ENCODE results near the gene CSNK2A1. TPM values are rescaled to one million over a fixed set of nuclear protein-coding genes. Genes with fewer than 3 reads are reported as not detected.

The CSNK2A1 gene
- total and polyA plus RNA-seq, 2 donors (not counting 3 experiments of a cell fraction or from before 2014, with no cell fraction given), result 68.4 to 142 TPM

DNA sequence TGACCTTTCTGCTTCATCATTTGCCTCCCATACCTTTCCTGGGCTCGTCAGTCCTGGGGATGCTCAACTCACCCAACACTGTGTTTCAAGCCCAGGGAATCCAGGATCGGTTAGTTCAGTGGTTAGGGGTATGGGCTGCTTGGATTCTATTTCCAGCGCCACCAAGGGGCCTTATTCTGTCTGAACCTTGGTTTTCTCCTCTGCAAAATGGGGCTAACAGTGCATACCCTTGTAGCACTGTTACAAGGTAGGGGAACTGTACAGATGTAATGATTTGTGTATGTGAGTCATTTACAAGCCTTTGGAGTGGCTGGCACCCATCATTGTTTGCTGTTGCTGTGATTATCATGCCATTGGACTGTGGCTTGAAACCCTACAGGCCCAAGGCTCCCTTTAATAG lies 14.5 kb upstream of the CSNK2A1 start:
- Histone ChIP-seq H3K9ac (replicated peaks; ENCODE audit: extremely low read depth, insufficient read depth, low read length) (no peak overlapping the region), H3K9me1 (replicated peaks; ENCODE audit: control insufficient read depth, extremely low read depth, insufficient read depth, low read length) (no peaks in the 10 kb centered on the region), H3K4me2 (ENCODE audit: insufficient read depth, low read length) (no peak overlapping the region), H2AFZ (ENCODE audit: low read depth, low read length) (no peak overlapping the region), H3K27ac (ENCODE audit: insufficient read depth, low read depth, low read length) (no peak overlapping the region), H3K79me2 (ENCODE audit: control insufficient read depth, insufficient read depth, low read length) (no peaks in the 10 kb centered on the region), H4K20me1 (replicated peaks; ENCODE audit: control insufficient read depth, extremely low read depth, insufficient read depth, low read length) (no peaks in the 10 kb centered on the region), H3K36me3 (ENCODE audit: control insufficient read depth in 2 of 2, extremely low read depth in 1 of 2, insufficient read depth in 2 of 2, low read length in 2 of 2) (no peaks in the 10 kb centered on the region), H3K27me3 (ENCODE audit: control insufficient read depth in 2 of 2, insufficient read depth in 2 of 2, low read length in 2 of 2) (peaks cover 16 to 23% of the 10 kb centered on the region in 2 experiments), H3K9me3 (replicated peaks; ENCODE audit: control insufficient read depth, insufficient read depth, low read length) (no peaks in the 10 kb centered on the region), H3K4me3 (replicated peaks in 1 of 3; ENCODE audit: insufficient read depth in 1 of 3, low read depth in 1 of 3, low read length in 3 of 3) (no peak overlapping the region), H3K4me1 (ENCODE audit: control insufficient read depth, extremely low read depth, insufficient read depth, low read length) (no peaks in the 10 kb centered on the region)
- no TSS peak for BruUV-seq (replicated peaks)
- dilution Hi-C loops (cut with MboI; ENCODE audit: extremely low pct_ligation_motif_present, low sequenced_read_pairs), result no loop called here
- FAIRE-seq, result no peak
- ChIA-PET POLR2A (no interaction called here), CTCF (no interaction called here)
- DNase-seq (ENCODE audit: low read depth, low spot score), result no peak
- TF ChIP-seq POLR2A (IDR thresholded peaks at IDR 0.05; ENCODE audit: low read depth, low read length), result no peak
- TF ChIP-seq JUN (IDR thresholded peaks at IDR 0.05; ENCODE audit: borderline replicate concordance, insufficient read depth, insufficient read length, low read depth), result no peak
- TF ChIP-seq POLR2AphosphoS5 (IDR thresholded peaks at IDR 0.05; ENCODE audit: insufficient read depth, low read depth, low read length), result no peak
- no peak for TF ChIP-seq MYC (IDR thresholded peaks at IDR 0.05; ENCODE audit: low read depth, low read length)
- no peak for TF ChIP-seq GATA2 (IDR thresholded peaks at IDR 0.05; ENCODE audit: insufficient read depth, insufficient read length, low read depth, low read length)
- TF ChIP-seq CTCF (IDR thresholded peaks at IDR 0.05; ENCODE audit: extremely low read depth in 1 of 2, insufficient read depth in 1 of 2, low read depth in 1 of 2, low read length in 2 of 2), result no peak
- intact Hi-C loops (cut with micrococcal nuclease), result no loop called here

- POLR2A ChIA-PET, result no interaction called here
- Histone ChIP-seq H3K27me3 (ENCODE audit: control insufficient read depth in 2 of 2, insufficient read depth in 2 of 2, low read length in 2 of 2) (peaks cover 20 to 26% of the 10 kb centered on the region in 2 experiments), H2AFZ (ENCODE audit: low read depth, low read length) (no peak overlapping the region), H3K9ac (replicated peaks; ENCODE audit: extremely low read depth, insufficient read depth, low read length) (no peak overlapping the region), H3K36me3 (ENCODE audit: control insufficient read depth in 2 of 2, extremely low read depth in 1 of 2, insufficient read depth in 2 of 2, low read length in 2 of 2) (no peaks in the 10 kb centered on the region), H3K9me1 (replicated peaks; ENCODE audit: control insufficient read depth, extremely low read depth, insufficient read depth, low read length) (no peaks in the 10 kb centered on the region), H3K4me2 (ENCODE audit: insufficient read depth, low read length) (no peak overlapping the region), H3K4me1 (ENCODE audit: control insufficient read depth, extremely low read depth, insufficient read depth, low read length) (no peaks in the 10 kb centered on the region), H3K79me2 (ENCODE audit: control insufficient read depth, insufficient read depth, low read length) (no peaks in the 10 kb centered on the region), H4K20me1 (replicated peaks; ENCODE audit: control insufficient read depth, extremely low read depth, insufficient read depth, low read length) (no peaks in the 10 kb centered on the region), H3K27ac (ENCODE audit: insufficient read depth, low read depth, low read length) (no peak overlapping the region), H3K4me3 (replicated peaks in 1 of 3; ENCODE audit: insufficient read depth in 1 of 3, low read depth in 1 of 3, low read length in 3 of 3) (no peak overlapping the region), H3K9me3 (replicated peaks; ENCODE audit: control insufficient read depth, insufficient read depth, low read length) (no peaks in the 10 kb centered on the region)
- no peak for DNase-seq (ENCODE audit: low read depth, low spot score)
- dilution Hi-C loops (cut with MboI; ENCODE audit: extremely low pct_ligation_motif_present, low sequenced_read_pairs) (no loop called here), intact Hi-C loops (cut with micrococcal nuclease) (no loop called here)
- no peak for TF ChIP-seq CTCF (IDR thresholded peaks at IDR 0.05; ENCODE audit: extremely low read depth in 1 of 2, insufficient read depth in 1 of 2, low read depth in 1 of 2, low read length in 2 of 2)
- no peak for TF ChIP-seq EZH2 (IDR thresholded peaks at IDR 0.05; ENCODE audit: borderline replicate concordance, low read depth, low read length, severe bottlenecking)
- TF ChIP-seq POLR2A (IDR thresholded peaks at IDR 0.05; ENCODE audit: low read depth, low read length), result no peak
- no peak for TF ChIP-seq FOS (IDR thresholded peaks at IDR 0.05; ENCODE audit: borderline replicate concordance, insufficient read depth, low read length)
- TF ChIP-seq, protein P1, sequence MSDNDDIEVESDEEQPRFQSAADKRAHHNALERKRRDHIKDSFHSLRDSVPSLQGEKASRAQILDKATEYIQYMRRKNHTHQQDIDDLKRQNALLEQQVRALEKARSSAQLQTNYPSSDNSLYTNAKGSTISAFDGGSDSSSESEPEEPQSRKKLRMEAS (IDR thresholded peaks at IDR 0.05; ENCODE audit: insufficient read depth, insufficient read length), result no peak
- TF ChIP-seq GATA2 (IDR thresholded peaks at IDR 0.05; ENCODE audit: insufficient read depth, insufficient read length, low read depth, low read length), result no peak
- no peak for TF ChIP-seq POLR2AphosphoS5 (IDR thresholded peaks at IDR 0.05; ENCODE audit: insufficient read depth, low read depth, low read length)
- no peak for TF ChIP-seq MYC (IDR thresholded peaks at IDR 0.05; ENCODE audit: low read depth, low read length)
- TF ChIP-seq JUN (IDR thresholded peaks at IDR 0.05; ENCODE audit: borderline replicate concordance, insufficient read depth, insufficient read length, low read depth), result no peak
- CTCF ChIA-PET, result interaction anchor here (1.3 kb wide), 1 partner anchor 88 kb away, joined by 6 read pairs; no protein-coding TSS in a partner anchor
- no TSS peak for BruUV-seq (replicated peaks)
- FAIRE-seq, result no peak
Observed at GRCh38 chr20:556984-557383, 13.4 kb upstream of the CSNK2A1 start.

Measured in endothelial cell of umbilical vein (primary cell).